ENCODE results near the gene SKP1.
"Not testable (repeated sequence)": the region's sequence is repeated elsewhere in the genome, so short reads cannot be mapped to it uniquely, and the experiment has no call there.

The SKP1 gene

GRCh38 chr5:134176511-134177368 is at the start of gene SKP1:
Gene SKP1 (minus strand): TSS chr5:134176950. CDS start chr5:134174022, 2,928 bp downstream.
- DNase-seq (ENCODE audit: low read depth in 1 of 2, low spot score in 1 of 2) = peak; percentile 58 to 89
- no peak for TF ChIP-seq JUND (IDR thresholded peaks at IDR 0.05; ENCODE audit: low read depth)
- in situ Hi-C loops (cut with HindIII; ENCODE audit: low pct_unique_long_range_greater_than_20kb, low sequenced_read_pairs) = no loop called here

- peak; percentile 88 to 99 for DNase-seq (ENCODE audit: low read depth in 1 of 2, low spot score in 1 of 2)
- no peak for TF ChIP-seq JUND (IDR thresholded peaks at IDR 0.05; ENCODE audit: low read depth)
- in situ Hi-C loops (cut with HindIII; ENCODE audit: low pct_unique_long_range_greater_than_20kb, low sequenced_read_pairs) = no loop called here
These were observed 49.2 kb upstream of the SKP1 start, which contains the start of gene PPP2CA for GRCh38 chr5:134225780-134226440. Gene PPP2CA (minus strand): TSS chr5:134226073. CDS start chr5:134225861, 212 bp downstream.

GRCh38 chr5:134224888-134225779 is 48.4 kb upstream of the SKP1 start:
- no peak for TF ChIP-seq JUND (IDR thresholded peaks at IDR 0.05; ENCODE audit: low read depth)
- DNase-seq (ENCODE audit: low read depth in 1 of 2, low spot score in 1 of 2) = peak; percentile 31 to 54
- in situ Hi-C loops (cut with HindIII; ENCODE audit: low pct_unique_long_range_greater_than_20kb, low sequenced_read_pairs) = no loop called here

DNA sequence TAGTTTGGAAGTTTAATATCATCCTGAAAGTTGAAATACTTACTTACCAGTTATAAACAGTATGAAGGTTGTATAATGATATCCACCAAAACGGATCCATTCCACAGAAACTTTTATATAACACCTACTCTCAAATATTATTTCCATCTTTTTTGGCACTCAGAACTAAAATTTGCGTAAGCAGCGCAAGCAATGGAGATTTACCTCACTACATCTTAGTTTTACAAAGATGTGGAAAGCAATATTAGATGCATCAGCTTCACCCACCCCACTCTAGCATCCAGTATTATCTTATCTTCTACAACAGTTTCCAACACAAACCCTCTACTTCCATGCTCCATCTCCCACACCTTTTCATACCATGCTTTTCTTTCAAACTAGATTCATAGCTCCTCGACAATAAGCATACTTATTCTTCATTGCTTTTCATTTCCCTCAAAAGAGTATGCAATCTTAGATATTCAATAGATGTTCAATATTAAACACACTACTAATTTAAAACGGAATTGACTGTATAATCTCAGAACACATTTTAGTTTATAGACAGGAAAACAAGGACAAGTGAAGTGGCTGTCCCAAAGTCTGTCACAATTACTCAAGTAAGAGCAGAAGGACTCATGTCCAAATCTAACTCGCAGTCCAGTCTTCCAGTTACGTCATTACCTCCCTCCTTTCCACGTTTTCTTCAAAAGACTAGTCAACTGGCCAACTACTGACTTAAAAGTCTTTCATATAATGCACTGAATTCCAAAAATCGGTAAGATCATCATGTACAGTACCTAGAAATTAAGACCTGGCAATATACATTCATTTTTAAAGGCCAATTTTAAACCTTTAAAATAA is 46.9 kb upstream of the SKP1 start:
- TF ChIP-seq JUND (IDR thresholded peaks at IDR 0.05; ENCODE audit: low read depth) = no peak
- in situ Hi-C loops (cut with HindIII; ENCODE audit: low pct_unique_long_range_greater_than_20kb, low sequenced_read_pairs) = no loop called here
- DNase-seq (ENCODE audit: low read depth in 1 of 2, low spot score in 1 of 2) = no peak

DNA sequence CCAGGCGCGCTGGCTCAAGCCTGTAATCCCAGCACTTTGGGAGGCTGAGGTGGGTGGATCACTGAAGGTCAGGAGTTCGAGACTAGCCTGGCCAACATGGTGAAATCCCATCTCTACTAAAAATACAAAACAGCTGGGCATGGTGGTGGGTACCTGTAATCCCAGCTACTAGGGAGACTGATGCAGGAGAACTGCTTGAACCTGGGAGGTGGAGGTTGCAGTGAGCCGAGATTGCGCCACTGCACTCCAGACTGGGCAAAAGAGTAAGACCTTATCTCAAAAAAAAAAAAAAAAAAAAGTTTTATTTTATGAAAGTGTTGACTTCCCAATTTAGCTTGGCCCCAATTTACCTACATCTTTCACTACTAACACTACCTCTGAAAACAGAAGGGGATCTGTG is 44.9 kb upstream of the SKP1 start:
- DNase-seq (ENCODE audit: low read depth in 1 of 2, low spot score in 1 of 2); in situ Hi-C loops (cut with HindIII; ENCODE audit: low pct_unique_long_range_greater_than_20kb, low sequenced_read_pairs): not testable (repeated sequence)

DNA sequence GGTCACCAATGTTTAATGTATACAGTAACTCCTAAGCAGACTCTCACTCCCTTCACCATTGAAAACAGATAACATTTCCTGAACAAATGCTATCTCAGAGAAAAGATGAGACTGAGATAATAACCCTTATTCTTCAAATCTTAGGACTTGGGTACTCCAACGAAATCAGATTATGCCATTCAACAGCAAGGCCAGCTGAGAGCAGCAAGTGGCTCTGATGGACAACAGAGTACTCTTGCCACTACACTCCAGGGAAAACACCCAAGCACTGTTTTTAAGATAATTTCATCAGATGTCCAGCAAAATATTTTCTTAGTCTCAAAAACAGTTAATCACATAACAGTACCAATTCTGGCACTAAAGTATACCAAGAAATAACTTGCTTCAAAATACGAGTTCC is 39.0 kb upstream of the SKP1 start:
- in situ Hi-C loops (cut with HindIII; ENCODE audit: low pct_unique_long_range_greater_than_20kb, low sequenced_read_pairs) = no loop called here
- no peak for DNase-seq (ENCODE audit: low read depth in 1 of 2, low spot score in 1 of 2)
- TF ChIP-seq JUND (IDR thresholded peaks at IDR 0.05; ENCODE audit: low read depth) = no peak

DNA sequence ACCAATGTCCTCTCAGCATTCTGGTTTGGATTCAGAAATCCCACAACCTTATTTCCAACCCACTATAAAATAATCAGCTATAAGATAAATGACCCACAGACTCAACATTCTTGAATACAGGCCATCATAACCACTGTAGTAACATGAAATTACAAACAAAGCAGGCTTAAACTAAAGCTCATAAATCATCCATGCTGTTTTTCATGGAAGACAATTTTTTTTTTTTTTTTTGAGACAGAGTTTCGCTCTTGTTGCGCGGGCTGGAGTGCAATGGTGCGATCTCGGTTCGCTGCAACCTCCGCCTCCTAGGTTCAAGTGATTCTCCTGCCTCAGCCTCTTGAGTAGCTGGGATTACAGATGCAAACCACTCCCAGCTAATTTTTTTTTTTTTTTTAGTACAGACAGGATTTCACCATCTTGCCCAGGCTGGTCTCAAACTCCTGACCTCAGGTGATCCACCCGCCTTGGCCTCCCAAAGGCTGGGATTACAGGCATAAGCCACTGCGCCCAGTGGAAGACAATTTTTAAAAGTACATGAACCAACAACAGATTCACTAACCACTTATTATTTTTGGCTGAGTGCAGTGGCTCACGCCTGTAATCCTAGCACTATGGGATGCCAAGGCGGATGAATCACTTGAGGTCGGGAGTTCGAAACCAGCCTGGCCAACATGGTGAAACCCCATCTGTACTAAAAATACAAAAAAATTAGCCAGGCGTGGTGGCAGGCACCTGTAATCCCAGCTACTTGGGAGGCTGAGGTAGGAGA is 34.7 kb upstream of the SKP1 start:
- in situ Hi-C loops (cut with HindIII; ENCODE audit: low pct_unique_long_range_greater_than_20kb, low sequenced_read_pairs) = not testable (repeated sequence)

DNA sequence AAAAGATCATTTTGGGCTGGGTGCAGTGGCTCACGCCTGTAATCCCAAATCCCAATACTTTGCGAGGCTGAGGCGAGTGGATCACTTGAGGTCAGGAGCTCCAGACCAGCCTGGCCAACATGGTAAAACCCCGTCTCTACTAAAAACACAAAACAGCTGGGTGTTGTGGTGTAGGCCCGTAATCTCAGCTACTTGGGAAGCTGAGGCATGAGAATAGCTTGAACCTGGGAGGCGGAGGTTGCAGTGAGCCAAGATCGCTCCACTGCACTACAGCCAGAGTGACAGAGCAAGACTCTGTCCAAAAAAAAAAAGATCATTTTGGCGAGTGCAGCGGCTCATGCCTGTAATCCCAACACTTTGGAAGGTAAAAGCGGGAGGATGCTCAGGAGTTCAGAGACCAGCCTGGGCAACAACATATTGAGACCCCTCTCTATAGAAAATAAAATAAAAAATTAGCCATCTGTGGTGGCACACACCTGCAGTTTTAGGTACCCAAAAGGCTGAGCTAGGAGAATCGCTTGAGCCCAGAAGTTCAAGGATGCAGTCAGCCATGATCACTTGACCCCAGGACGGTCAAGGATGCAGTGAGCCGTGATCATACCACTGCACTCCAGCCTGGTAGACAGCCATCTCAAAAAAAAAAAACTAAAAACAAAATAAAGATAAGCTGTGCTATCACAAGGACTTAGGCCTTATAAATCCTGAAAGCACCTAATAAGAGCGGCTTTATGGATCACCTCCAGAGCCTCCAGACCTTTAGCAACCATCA is 32.9 kb upstream of the SKP1 start:
- in situ Hi-C loops (cut with HindIII; ENCODE audit: low pct_unique_long_range_greater_than_20kb, low sequenced_read_pairs) = no loop called here
- no peak for DNase-seq (ENCODE audit: low read depth in 1 of 2, low spot score in 1 of 2)
- no peak for TF ChIP-seq JUND (IDR thresholded peaks at IDR 0.05; ENCODE audit: low read depth)

More for the DNA sequence above, 34.7 kb upstream of the SKP1 start:
- DNase-seq (ENCODE audit: low read depth in 1 of 2, low spot score in 1 of 2) = not testable (repeated sequence)

DNA sequence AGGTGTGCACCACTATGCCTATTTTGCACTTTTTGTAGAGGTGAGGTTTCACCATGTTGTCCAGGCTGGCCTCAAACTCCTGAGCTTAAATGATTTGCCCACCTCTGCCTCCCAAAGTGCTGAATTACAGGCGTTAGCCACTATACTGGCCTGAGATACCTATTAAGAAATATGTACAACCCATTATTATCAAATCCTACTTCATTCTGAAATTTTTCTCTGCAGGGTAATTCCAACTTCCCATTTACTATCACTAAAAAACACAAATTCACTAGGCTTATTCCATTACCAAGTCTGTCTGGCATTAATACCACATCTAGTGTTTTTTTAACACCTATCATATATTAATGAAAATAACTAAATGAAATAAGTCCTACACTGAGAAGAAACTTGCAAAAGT is 30.9 kb upstream of the SKP1 start:
- in situ Hi-C loops (cut with HindIII; ENCODE audit: low pct_unique_long_range_greater_than_20kb, low sequenced_read_pairs) = no loop called here

DNA sequence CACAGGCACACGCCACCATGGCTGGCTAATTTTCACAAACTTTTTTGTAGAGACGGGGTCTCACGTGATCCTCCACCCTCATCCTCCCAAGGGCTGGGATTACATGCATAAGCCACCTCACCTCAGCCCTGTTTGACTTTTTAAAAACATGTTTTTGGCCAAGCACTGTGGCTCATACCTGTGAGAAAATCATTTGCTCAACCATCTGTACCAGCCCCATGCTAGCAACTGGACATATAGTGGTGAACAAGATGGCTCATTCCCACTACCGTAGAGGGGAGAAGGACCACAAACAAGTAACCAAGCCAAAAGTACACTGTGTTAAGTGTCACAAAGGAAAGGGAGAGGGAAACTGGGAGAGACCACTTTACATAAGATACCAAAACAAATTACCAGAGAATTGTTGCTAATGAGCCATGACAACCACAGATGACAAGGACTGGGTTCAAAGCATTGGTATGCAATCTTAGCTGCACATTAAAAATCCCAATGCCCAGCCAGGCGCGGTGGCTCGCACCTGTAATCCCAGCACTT is 29.9 kb upstream of the SKP1 start:
- TF ChIP-seq JUND (IDR thresholded peaks at IDR 0.05; ENCODE audit: low read depth) = no peak
- in situ Hi-C loops (cut with HindIII; ENCODE audit: low pct_unique_long_range_greater_than_20kb, low sequenced_read_pairs) = no loop called here
- DNase-seq (ENCODE audit: low read depth in 1 of 2, low spot score in 1 of 2) = no peak

More for the DNA sequence above, 30.9 kb upstream of the SKP1 start:
- no peak for DNase-seq (ENCODE audit: low read depth in 1 of 2, low spot score in 1 of 2)
- no peak for TF ChIP-seq JUND (IDR thresholded peaks at IDR 0.05; ENCODE audit: low read depth)

Measured in T47D (cell line).